SJSA1 (cell line): ENCODE measurements around the gene NPHP4. TPM values are rescaled to one million over a fixed set of nuclear protein-coding genes. Genes with fewer than 3 reads are reported as not detected.

ENCODE experiments used
- DNase-seq, 2 experiments: peaks; one replicate each; pipeline ENCODE4 v3.0.0-alpha.2; 2015 to 2020; ENCODE audit warnings: low spot score in 2 of 2, low read depth in 1 of 2
- H3K27ac ChIP-seq: fragments of 250-450 bp; sonication (Bioruptor Pico); 2 replicates; pipeline ENCODE4 v1.5.1; 2020; ENCODE audit warnings: mild to moderate bottlenecking, moderate library complexity
- H3K27me3 ChIP-seq: fragments of 250-450 bp; sonication (Bioruptor Pico); replicated peaks from 2 replicates; pipeline ENCODE4 v1.5.1; 2020; ENCODE audit warnings: mild to moderate bottlenecking, moderate library complexity
- H3K36me3 ChIP-seq: fragments of 250-450 bp; sonication (Bioruptor Pico); 2 replicates; pipeline ENCODE4 v1.5.1; 2020; ENCODE audit warnings: mild to moderate bottlenecking
- H3K4me1 ChIP-seq: fragments of 250-450 bp; sonication (Bioruptor Pico); replicated peaks from 2 replicates; pipeline ENCODE4 v1.6.1; 2021; ENCODE audit warnings: mild to moderate bottlenecking
- H3K4me3 ChIP-seq: fragments of 250-450 bp; sonication (Bioruptor Pico); 2 replicates; pipeline ENCODE4 v1.5.1; 2020; ENCODE audit warnings: mild to moderate bottlenecking
- H3K9me3 ChIP-seq: fragments of 250-450 bp; sonication (Bioruptor Pico); replicated peaks from 2 replicates; pipeline ENCODE4 v1.5.1; 2020; ENCODE audit warnings: mild to moderate bottlenecking
- total RNA-seq: library from RNA; depleted of rRNA; stranded (reverse); fragments of >200 nt; shearing (Covaris generic); gene quantifications from 2 replicates; pipeline ENCODE4 v1.2.3, GENCODE V29; 2014

The NPHP4 gene
- total RNA-seq, 1 experiment from 2014 or later, result 4.5 TPM

DNA sequence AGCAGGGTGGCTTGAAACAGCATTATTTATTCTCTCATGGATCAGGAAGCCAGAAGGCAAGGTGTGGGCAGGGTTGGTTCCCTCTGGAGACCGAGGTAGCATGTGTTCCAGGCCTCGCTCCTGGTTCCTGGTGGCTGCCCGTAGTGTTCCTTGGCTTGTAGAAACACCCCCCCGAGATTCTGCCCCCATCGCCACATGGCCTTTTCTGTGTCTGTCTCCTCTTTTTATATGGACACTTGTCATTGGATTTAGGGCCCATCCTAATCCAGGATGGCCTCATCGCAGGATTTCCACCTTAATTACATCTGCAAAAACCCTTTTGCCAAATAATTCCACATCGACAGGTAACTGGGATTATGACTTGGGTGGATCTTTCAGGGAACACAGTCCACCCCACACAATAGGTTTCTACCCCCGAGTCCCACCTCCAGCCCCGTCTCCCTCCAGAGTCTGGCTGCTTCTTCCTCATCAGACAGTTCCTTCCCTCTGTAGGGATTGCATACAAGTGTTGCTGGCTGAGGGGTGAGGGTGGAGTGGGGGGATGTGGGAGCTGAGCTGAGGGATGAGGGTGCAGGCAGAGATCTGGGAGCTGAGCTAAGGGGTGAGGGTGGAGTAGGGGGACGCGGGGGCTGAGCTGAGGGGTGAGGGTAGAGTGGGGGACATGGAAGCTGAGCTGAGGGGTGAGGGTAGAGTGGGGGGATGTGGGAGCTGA is 12.3 kb upstream of the NPHP4 start:
- Histone ChIP-seq H3K27ac (no peak overlapping the region), H3K36me3 (no peaks in the 10 kb centered on the region), H3K4me3 (no peak overlapping the region), H3K4me1 (no peaks in the 10 kb centered on the region), H3K9me3 (no peaks in the 10 kb centered on the region), H3K27me3 (no peaks in the 10 kb centered on the region)
- no peak for DNase-seq

DNA sequence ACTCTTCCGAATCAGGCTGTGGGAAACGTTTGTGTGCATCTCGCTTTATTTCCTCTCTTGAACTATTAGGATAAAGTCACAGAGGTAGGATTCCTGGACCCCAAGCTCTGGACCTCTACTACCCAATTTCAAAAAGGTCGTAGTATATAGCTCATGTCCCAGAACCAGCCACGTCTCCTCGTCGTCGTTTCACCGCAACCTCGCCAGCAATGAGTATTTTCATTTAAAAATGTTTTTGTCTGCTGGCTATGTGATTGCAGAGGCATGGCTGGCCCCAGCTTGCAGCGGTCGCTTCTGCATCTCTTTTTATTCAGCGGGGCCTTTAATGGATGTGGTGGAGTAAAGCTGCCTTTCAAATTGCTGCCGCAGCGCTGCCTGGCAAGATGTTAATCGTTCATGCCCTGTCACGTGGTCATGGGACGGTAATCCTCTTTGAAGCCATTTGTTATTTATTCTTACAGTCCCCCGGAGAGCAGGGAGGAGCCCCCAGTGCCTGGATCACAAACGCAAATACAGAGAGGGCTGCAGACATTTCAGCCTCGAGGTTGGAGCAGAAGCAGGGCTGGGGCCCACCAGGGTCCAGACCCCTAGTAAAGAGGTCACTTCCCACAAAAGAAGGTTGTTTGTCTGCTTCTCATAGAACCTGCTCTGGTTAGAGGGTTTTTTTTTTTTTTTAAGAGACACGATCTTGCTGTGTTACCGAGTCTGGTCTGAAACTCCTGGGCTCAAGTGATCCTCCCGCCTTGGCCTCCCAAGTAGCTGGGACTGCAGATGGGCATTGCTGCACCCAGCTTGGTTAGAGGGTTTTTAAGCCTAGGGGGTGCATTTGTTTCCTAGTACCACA is 11.6 kb upstream of the NPHP4 start:
- DNase-seq, result no peak
- Histone ChIP-seq H3K4me1 (no peaks in the 10 kb centered on the region), H3K9me3 (no peaks in the 10 kb centered on the region), H3K4me3 (no peak overlapping the region), H3K27ac (no peak overlapping the region), H3K27me3 (no peaks in the 10 kb centered on the region), H3K36me3 (no peaks in the 10 kb centered on the region)

DNA sequence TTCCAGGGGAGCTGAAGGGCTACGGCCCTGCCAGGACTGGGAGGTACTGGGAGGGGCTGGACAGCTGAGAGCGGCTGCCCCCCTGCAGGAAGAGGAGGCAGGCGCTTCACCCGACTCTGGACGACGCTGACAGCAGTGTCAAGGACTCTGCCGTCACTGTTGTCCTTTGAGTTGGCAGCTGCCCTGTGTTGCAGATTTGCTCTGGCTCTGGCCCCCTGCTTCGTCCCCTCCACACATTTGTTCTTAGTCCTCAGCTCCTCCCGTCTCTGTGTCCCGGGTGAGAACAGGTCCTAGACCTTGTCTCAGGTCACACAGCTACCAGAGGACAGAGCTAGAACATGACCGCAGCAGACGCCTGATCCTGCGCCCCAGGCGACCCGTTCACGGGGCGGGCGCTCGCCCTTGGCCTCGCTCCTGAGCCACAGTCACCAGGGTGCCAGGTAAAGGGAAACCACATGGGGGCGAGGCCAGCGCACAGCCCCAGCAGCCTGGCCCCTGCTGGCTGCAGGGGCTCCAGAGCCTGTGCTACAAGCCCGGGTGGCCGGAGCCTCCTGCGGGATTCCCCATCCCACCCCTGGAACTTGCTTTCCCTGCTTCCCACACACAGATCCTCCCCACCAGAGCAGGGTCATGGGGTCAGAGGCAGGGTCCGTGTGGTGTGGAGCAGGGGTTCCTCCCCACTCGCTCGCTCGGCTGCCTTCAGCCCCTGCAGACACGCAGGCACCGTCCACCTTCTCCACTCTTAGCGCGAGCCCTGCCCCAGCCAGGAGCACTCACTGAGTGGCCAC is 10.7 kb upstream of the NPHP4 start:
- Histone ChIP-seq H3K36me3 (no peaks in the 10 kb centered on the region), H3K9me3 (no peaks in the 10 kb centered on the region), H3K27me3 (no peaks in the 10 kb centered on the region), H3K27ac (no peak overlapping the region), H3K4me3 (no peak overlapping the region), H3K4me1 (no peaks in the 10 kb centered on the region)
- DNase-seq, result no peak

DNA sequence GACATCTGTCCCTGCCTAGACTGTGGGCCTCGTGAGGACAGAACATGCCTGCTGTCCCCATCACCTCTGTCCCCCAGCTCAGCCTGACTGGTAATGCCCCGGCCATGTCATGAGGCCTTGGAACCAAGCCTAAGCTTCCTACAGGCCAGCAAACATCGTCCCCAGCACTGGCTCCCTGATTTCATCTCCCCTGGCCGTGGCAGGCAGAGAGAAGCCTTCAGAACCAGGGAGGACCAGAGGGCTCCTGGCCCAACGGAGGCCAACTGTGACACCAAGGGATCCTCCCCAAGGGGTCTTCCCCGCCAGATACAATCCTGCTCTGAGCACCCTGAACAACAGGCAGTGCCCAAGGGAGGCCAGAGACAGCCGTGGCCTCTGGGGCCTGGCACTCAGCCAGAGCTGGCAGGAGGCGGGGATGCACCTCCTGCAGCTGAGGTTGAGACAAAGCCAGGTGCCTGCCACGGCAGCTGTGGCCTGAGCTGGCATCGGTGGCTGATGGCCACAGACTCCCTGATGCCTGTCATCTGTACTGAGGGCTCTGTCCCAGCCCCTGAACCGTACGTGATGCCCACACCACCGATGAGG is 9.9 kb upstream of the NPHP4 start:
- no peak for DNase-seq
- Histone ChIP-seq H3K9me3 (no peaks in the 10 kb centered on the region), H3K36me3 (no peaks in the 10 kb centered on the region), H3K4me3 (no peak overlapping the region), H3K27me3 (no peaks in the 10 kb centered on the region), H3K4me1 (no peaks in the 10 kb centered on the region), H3K27ac (no peak overlapping the region)

DNA sequence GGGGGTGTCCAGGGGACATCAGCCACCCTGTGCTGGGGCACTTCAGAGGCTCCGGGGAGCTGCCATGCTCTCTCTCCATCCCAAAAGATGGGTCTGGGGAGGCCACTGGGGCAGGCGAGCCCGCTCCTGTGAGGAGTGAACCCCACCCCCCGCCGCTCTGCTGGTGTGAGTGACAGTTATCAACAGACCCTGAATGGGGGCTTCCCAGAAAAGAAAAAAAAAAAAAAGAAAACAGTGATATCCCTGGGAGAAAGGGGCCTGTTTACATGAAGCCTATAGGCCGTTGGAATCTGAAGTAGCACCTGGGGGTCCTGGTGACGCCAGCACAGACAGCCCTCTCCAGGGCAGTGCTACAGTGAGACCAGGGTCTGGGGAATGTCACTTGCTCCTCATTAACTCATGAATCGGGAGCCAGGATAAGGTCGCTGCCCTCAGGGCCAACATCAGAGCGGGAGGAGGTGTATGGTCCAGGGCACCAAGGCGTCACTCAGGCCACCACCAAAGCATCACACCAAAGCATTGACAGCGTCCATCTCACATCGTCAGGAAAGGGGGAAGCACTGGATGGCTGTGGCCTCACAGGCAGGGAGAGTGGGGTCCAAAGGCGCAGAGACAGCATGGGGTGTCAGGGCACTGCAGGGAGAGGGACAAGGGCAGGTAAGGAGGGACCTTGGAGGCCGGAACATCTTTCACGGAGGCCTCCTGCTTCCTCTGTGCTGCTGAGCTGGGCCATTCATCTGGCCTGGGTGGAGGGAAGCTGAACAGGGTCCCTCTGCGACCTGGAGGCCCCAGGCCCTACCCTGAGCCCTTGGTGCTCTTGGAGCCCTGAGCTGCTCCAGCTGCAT is 8.4 kb upstream of the NPHP4 start:
- no peak overlapping the region for H3K4me3 ChIP-seq
- no peak overlapping the region for H3K27ac ChIP-seq
- no peak for DNase-seq
- no peaks in the 10 kb centered on the region for H3K27me3 ChIP-seq
- H3K9me3 ChIP-seq, result no peaks in the 10 kb centered on the region
- H3K36me3 ChIP-seq, result no peaks in the 10 kb centered on the region
- no peaks in the 10 kb centered on the region for H3K4me1 ChIP-seq

DNA sequence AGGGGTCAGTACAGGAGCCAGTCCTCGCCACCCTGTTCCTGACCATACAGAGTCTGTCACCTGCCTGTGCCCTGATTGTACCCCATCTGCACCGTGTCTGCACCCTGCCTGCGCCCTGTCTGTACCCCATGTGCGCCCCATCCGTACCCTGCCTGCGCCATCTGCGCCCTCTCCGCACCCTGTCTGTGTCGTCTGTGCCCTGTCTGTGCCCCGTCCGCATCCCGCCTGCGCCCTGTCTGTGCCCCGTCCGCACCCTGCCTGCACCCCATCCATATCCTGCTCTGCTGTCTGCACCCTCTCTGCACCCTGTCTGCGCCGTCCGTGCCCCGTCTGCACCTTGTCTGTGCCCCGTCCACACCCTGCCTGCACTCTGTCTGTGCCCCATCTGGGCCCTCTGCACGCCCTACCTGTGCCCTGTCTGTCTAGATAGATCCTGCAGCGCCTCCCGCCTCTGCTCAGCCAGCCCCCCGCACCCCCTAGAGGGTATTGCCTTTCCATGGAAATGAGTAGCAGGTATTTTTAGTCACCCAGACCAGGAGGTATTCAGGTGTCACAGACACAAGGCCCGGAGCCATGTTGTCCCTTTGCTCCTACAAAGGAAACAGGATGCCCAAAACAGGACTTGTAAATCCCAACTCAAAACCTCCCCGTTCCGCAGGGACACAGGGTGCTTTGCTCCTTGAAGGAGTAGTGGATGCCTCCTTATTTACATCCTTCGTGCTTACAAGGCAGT is 7.7 kb upstream of the NPHP4 start:
- Histone ChIP-seq H3K4me3 (no peak overlapping the region), H3K27me3 (no peaks in the 10 kb centered on the region), H3K36me3 (no peaks in the 10 kb centered on the region), H3K4me1 (no peaks in the 10 kb centered on the region), H3K9me3 (no peaks in the 10 kb centered on the region), H3K27ac (no peak overlapping the region)
- no peak for DNase-seq

DNA sequence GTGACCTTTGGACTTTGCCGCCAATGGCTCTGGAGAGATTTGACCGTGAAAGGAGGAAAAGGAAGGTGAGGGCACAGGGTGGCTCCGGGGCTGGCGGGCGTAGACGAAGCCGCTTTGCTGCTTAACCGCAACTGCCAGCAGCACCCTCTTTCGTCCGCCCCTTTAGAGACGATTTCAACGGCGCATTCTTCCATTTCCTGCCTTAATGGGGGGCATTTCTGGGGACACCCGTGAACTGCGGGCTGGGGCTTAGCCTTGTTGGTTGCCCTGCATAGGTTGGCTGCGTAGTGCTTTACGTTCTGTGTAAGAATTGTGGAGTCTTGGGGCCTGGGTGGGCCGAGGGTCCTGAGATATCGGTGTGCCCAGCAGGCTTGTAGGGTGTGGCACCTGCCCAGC is 6.7 kb upstream of the NPHP4 start:
- DNase-seq, result no peak
- no peaks in the 10 kb centered on the region for H3K4me1 ChIP-seq
- no peaks in the 10 kb centered on the region for H3K27me3 ChIP-seq
- no peaks in the 10 kb centered on the region for H3K9me3 ChIP-seq
- H3K36me3 ChIP-seq, result no peaks in the 10 kb centered on the region
- H3K4me3 ChIP-seq, result no peak overlapping the region
- no peak overlapping the region for H3K27ac ChIP-seq

DNA sequence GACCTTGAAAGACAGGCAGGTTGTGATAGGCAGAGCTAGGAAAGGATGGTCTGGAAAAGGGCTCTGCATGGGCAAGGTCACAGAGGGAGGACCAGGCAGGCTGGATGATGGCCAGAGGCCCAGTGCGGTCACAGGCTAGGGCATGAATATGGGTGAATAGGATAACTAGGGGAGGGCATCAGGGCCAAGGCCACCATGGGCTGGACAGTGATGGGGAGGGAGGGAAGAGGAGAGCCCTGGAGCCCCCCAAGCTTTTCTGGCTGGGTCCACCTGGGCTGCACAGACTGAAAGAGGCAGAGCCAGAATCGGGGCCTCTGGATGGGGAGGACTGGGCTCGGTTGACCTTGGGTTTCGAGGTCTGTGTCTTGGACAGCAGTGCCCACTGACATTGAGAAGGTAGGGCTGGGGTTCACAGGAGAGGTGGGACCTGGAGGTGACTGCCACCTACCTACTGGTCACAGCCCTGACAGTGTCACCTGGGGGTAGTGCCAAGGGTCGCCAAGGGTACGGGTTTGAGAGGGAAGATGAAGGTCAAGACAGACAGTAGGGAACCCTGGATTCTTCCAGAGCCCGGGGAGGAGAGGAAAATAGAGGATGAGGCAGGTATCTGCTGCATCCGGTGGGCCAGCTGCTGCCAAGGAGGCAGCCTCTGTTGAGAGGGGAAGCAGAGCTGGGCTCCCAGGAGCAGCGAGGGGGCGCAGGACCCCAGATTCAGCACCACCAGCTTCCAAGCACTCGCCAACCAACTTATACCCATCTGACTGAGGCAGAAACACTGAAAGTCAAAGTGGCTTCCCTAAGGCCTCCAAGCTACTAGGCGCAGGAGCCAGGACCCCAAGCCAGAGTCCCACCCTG is 6.1 kb upstream of the NPHP4 start:
- Histone ChIP-seq H3K36me3 (no peaks in the 10 kb centered on the region), H3K27me3 (no peaks in the 10 kb centered on the region), H3K4me3 (no peak overlapping the region), H3K9me3 (no peaks in the 10 kb centered on the region), H3K27ac (no peak overlapping the region), H3K4me1 (peaks cover 4% of the 10 kb centered on the region)
- no peak for DNase-seq

DNA sequence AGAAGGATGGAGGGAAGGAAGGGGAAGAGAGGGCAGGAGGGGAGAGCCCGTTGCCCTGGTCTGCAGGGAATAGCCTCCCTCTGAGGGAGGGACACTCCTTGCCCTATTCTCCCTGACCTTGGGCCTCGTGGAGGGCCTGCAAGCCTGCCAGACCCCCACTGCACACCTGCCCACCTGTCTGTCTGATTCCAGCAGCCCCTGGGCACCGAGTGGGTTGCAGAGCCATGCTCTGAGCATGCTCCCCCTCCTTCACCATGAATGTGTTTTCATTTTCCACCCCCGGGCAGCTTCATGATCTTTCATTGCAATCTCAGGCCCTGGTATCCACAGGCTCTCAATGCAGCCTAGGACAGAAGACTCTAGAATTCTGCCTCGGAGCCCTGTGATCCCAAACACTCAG is 5.1 kb upstream of the NPHP4 start:
- Histone ChIP-seq H3K4me1 (peaks cover 7% of the 10 kb centered on the region), H3K27me3 (no peaks in the 10 kb centered on the region), H3K9me3 (no peaks in the 10 kb centered on the region), H3K27ac (no peak overlapping the region), H3K36me3 (no peaks in the 10 kb centered on the region), H3K4me3 (no peak overlapping the region)
- no peak for DNase-seq

DNA sequence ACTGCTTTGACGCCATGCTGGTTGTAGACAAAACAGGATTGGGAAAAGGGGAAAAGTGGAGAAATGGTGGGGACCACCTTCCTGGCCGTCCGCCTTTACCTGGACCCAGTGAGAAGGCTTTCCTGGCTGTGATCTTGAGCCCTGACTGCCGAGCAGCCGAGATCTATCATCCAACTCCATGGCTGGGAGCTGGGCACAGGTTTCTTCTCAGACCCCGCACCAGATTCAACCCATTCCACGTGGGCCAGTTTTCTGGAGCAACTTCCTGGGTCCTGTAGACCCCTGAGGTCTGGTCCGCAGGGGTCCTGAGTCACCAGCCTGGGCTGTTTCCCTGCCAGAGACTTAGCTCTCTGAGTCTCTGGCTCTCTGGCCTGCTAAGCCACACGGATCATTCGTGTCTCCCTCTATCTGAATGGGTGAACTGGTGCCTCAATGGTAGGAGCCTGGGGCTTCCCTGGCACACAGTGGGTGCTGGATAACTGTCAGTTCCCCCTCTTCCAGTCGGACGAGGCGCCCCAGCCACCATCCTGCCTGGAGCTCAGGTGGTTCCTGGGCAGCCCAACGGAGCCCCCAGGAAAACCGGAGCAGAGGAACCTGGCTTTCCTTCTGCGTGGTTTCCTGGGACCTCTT is 4.5 kb upstream of the NPHP4 start:
- Histone ChIP-seq H3K9me3 (no peaks in the 10 kb centered on the region), H3K27ac (no peak overlapping the region), H3K36me3 (no peaks in the 10 kb centered on the region)

DNA sequence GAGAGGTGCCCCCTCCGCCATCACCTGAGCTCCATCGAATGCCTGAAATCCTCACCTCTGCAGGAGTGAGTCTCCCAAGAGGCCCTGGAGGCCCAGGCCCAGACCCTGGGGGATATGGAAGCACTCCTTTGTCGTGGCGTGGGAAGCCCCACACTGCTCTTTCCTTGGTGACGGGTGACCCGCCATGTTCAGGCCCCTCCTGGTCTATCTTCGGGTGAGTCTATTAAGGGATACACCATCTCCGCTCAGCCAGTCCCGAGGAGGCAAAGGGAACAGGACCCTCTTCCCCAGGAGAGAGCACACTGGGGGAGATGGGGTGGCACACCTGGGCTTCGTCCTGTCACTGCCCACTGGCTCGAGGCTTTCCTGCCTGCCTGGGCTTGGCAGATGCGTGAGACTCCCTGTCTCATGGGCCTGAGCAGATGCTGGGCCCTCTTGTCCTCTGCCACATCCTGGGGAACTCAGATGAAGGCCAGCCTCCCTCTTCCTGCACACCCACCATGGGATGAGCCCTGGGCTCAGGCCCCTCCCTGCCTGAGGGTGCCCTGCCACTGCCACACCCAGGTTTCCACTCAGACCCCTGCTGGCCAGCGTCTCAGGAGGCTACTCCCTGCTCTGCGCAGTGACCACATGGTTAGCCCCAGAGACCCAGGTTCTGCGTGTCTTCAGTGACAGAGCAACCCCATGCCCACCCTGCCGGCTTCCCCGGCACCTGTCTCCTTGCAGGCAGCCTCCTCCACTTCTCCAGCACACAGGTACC is 3.8 kb upstream of the NPHP4 start:
- Histone ChIP-seq H3K27ac (no peak overlapping the region), H3K4me3 (no peak overlapping the region), H3K4me1 (peaks cover 10% of the 10 kb centered on the region), H3K36me3 (no peaks in the 10 kb centered on the region), H3K9me3 (no peaks in the 10 kb centered on the region), H3K27me3 (no peaks in the 10 kb centered on the region)
- no peak for DNase-seq

More for the DNA sequence above, 4.5 kb upstream of the NPHP4 start:
- Histone ChIP-seq H3K4me1 (peaks cover 7% of the 10 kb centered on the region), H3K27me3 (no peaks in the 10 kb centered on the region), H3K4me3 (no peak overlapping the region)
- DNase-seq, result no peak
